Glutamatergic neuron (in vitro differentiated cells): Measurements from ENCODE around the gene NDST1. TPM values are rescaled to one million over a fixed set of nuclear protein-coding genes. Genes with fewer than 3 reads are reported as not detected.
A peak's percentile ranks its signal among the peaks of the same experiment; 100 is the strongest.

ENCODE experiments used
- DNase-seq: peaks from one replicate; pipeline ENCODE4 v3.0.0; 2022
- H3K27ac Mint-ChIP-seq: one replicate; pipeline ENCODE4 v1.8.0; 2020; ENCODE audit warnings: mild to moderate bottlenecking, mixed read lengths, inconsistent platforms; ENCODE audit not compliant: unreplicated experiment
- H3K27me3 Mint-ChIP-seq: one replicate; pipeline ENCODE4 v1.8.0; 2020; ENCODE audit warnings: mild to moderate bottlenecking, moderate library complexity, mixed read lengths, inconsistent platforms; ENCODE audit not compliant: unreplicated experiment
- H3K36me3 Mint-ChIP-seq: one replicate; pipeline ENCODE4 v1.8.0; 2020; ENCODE audit warnings: mild to moderate bottlenecking, mixed read lengths, inconsistent platforms; ENCODE audit not compliant: unreplicated experiment
- H3K4me1 Mint-ChIP-seq: one replicate; pipeline ENCODE4 v1.8.0; 2020; ENCODE audit warnings: mild to moderate bottlenecking, low read depth, mixed read lengths, inconsistent platforms; ENCODE audit not compliant: unreplicated experiment
- H3K4me3 Mint-ChIP-seq: one replicate; pipeline ENCODE4 v1.8.0; 2020; ENCODE audit warnings: mild to moderate bottlenecking, mixed read lengths, inconsistent platforms; ENCODE audit not compliant: unreplicated experiment
- H3K9me3 Mint-ChIP-seq: one replicate; pipeline ENCODE4 v1.8.0; 2020; ENCODE audit warnings: mild to moderate bottlenecking, moderate library complexity, mixed read lengths, inconsistent platforms; ENCODE audit not compliant: unreplicated experiment
- CTCF ChIP-seq: fragments of 200-600 bp; sonication (generic); IDR thresholded peaks from one replicate; pipeline ENCODE4 v1.5.0; 2021; ENCODE audit not compliant: partially characterized antibody, unreplicated experiment
- total RNA-seq: library from RNA; stranded (reverse); fragmentation: NEBNext Ultra II Directional; extraction: Animal tissue kit (Norgen Biotek cat#: 25700); gene quantifications from one replicate; pipeline ENCODE4 v1.2.1, GENCODE V29; 2021; ENCODE audit not compliant: unreplicated experiment

The NDST1 gene
- total RNA-seq, 1 donor from 2014 or later: 160 TPM

GRCh38 chr5:150521939-150522503 is 14.1 kb downstream of the NDST1 start:
- H3K36me3 Mint-ChIP-seq: peaks cover 4% of the 10 kb centered on the region
- no peak for TF ChIP-seq CTCF
- H3K27ac Mint-ChIP-seq: peak overlapping the region; percentile 37
- H3K4me1 Mint-ChIP-seq: peaks cover 57% of the 10 kb centered on the region
- peaks cover 11% of the 10 kb centered on the region for H3K27me3 Mint-ChIP-seq
- DNase-seq: no peak
- H3K4me3 Mint-ChIP-seq: no peak overlapping the region
- peaks cover 15% of the 10 kb centered on the region for H3K9me3 Mint-ChIP-seq

- Mint-ChIP-seq H3K27me3 (peaks cover 8% of the 10 kb centered on the region), H3K27ac (peak overlapping the region; percentile 37), H3K36me3 (peaks cover 4% of the 10 kb centered on the region), H3K4me1 (peaks cover 53% of the 10 kb centered on the region), H3K4me3 (peak overlapping the region; percentile 20), H3K9me3 (peaks cover 15% of the 10 kb centered on the region)
- TF ChIP-seq CTCF: no peak
- no peak for DNase-seq
These were observed 14.8 kb downstream of the NDST1 start for GRCh38 chr5:150522504-150523414.

GRCh38 chr5:150523472-150524350 is 15.8 kb downstream of the NDST1 start:
- Mint-ChIP-seq H3K27me3 (peaks cover 8% of the 10 kb centered on the region), H3K4me1 (peaks cover 46% of the 10 kb centered on the region), H3K4me3 (peak overlapping the region; percentile 20), H3K36me3 (peaks cover 4% of the 10 kb centered on the region), H3K27ac (peak overlapping the region; percentile 66), H3K9me3 (peaks cover 15% of the 10 kb centered on the region)
- no peak for DNase-seq
- TF ChIP-seq CTCF: peak; percentile 72

GRCh38 chr5:150525163-150525562 is 17.2 kb downstream of the NDST1 start:
- Mint-ChIP-seq H3K9me3 (peaks cover 11% of the 10 kb centered on the region), H3K27ac (peak overlapping the region; percentile 71)
- no peak for TF ChIP-seq CTCF

More at GRCh38 chr5:150525163-150525562, 17.2 kb downstream of the NDST1 start:
- no peak for DNase-seq
- no peaks in the 10 kb centered on the region for H3K36me3 Mint-ChIP-seq
- no peak overlapping the region for H3K4me3 Mint-ChIP-seq
- H3K4me1 Mint-ChIP-seq: peaks cover 43% of the 10 kb centered on the region
- peaks cover 5% of the 10 kb centered on the region for H3K27me3 Mint-ChIP-seq
